Activated naive CD4-positive, alpha-beta T cell treated with anti-CD3 and anti-CD28 coated beads, Interleukin-2, amount 50 U/mL, for 16 hours (primary cell): ENCODE results near the gene DMAC2.
"Not testable (repeated sequence)": the region's sequence is repeated elsewhere in the genome, so short reads cannot be mapped to it uniquely, and the experiment has no call there.

Source experiments
- DNase-seq: peaks from one replicate; pipeline ENCODE4 v3.0.0-alpha.2; 2020

The DMAC2 gene

GRCh38 chr19:41439441-41440222 lies at the start of gene DMAC2:
Gene DMAC2, minus strand, starts transcription at chr19:41439912. Its CDS starts 13 bp downstream, at chr19:41439899.
- DNase-seq = peak; percentile 97

DNA sequence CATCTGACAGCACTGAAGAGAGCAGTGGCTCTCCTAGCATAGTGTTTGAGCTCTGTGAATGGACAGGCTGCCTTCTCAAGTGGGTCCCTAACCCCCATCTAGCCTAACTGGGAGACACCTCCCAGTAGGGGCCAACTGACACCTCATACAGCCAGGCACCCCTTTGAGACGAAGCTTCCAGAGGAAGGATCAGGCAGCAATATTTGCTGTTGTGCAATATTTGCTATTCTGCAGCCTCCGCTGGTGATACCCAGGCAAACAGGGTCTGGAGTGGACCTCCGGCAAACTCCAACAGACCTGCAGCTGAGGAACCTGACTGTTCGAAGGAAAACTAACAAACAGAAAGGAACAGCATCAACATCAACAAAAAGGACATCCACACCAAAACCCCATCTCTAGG lies 47.2 kb upstream of the DMAC2 start:
- DNase-seq = not testable (repeated sequence)

- DNase-seq = no peak
These were observed 45.1 kb upstream of the DMAC2 start for GRCh38 chr19:41484822-41485221.

DNA sequence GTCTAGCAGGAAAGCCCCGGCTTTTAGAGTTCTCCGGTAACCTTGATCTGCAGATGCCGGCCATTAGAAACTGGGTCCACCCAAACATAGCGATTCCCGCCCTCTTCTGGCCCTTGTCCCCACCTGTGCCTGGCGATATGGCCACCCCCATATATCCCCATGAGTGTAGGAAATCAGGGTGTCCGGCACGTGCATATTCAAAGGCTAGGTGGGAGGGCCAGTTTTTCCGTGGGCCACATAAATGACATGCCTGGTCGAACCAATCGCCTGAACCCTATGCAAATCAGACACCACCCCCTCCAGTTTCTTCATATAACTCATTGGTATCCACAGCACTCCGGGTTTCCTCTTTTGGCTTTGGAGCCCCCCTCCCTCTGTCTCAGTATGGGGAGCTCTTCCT lies 40.6 kb upstream of the DMAC2 start:
- no peak for DNase-seq

DNA sequence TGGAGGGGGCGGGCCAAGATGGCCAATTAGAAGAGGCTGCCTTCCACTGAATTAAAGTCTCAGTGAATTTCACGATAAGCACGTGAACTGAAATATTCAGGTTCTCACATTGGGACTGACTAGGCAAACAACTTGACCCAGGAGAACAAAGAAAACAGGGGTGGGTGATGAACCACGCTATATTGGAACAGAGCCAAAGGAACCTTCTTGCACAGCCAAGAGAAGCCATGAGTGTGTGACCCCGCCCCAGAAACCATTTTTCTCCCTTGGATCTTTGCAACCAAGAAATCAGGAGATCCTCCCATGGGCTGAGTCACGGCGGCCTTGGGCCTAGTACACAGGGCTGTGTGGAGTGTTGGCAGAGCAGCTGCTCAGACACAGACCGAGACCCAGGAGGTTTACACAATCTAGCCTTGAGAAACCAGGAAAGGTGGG lies 40.1 kb upstream of the DMAC2 start:
- DNase-seq = no peak

- DNase-seq = no peak
These were observed 39.4 kb upstream of the DMAC2 start for GRCh38 chr19:41478875-41479756.

- DNase-seq = no peak
These were observed 38.5 kb upstream of the DMAC2 start for GRCh38 chr19:41478171-41478570.

DNA sequence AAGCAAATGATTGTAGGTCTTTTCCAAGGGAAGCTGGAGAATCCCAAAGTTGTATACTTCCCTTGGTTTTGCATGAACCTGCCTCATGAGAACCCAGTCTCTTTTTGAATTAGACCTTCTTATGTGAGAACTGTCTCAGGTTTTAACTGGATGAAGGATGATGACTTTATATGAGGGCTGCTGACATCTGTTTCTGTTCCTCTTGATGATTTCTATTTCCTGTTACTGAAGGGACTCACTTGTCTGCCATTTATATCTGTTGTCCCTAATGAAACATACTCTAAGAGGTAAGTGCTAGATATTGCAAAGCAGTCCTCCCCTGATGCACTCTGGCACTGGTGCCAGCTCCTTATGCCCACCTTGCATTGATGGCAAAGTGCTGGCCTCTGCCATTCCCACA lies 36.9 kb upstream of the DMAC2 start:
- no peak for DNase-seq

GRCh38 chr19:41463257-41464256 lies 23.8 kb upstream of the DMAC2 start:
- not testable (repeated sequence) for DNase-seq

GRCh38 chr19:41462497-41462896 lies 22.8 kb upstream of the DMAC2 start:
- no peak for DNase-seq

GRCh38 chr19:41457241-41457640 lies 17.5 kb upstream of the DMAC2 start:
- DNase-seq = no peak

GRCh38 chr19:41456342-41456918 lies 16.7 kb upstream of the DMAC2 start:
- DNase-seq = no peak

DNA sequence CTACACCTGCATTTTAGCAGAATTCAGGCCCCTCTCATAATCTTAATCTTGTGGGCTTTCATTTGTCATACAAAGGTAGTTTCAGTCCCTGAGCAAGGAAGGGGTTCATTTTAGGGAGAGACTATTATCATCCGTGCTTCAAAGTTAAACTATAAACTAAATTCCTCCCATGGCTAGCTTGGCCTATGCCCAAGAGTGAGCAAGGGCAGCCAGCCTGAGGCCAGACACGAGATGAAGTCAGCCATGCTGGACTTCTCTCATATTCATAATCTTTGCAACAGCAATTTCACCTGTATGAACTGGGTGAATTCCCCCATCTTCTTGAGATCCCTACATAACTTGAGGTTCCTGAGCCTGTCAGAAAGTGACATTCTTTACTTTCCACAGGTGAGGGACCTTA lies 16.2 kb upstream of the DMAC2 start:
- DNase-seq = no peak

- DNase-seq = no peak
These were observed 13.0 kb upstream of the DMAC2 start for GRCh38 chr19:41452584-41453275.

- DNase-seq = no peak
These were observed 10.1 kb upstream of the DMAC2 start for GRCh38 chr19:41449865-41450178.

- DNase-seq = peak; percentile 69
These were observed 9.6 kb upstream of the DMAC2 start for GRCh38 chr19:41449079-41449864.

- no peak for DNase-seq
These were observed 8.1 kb upstream of the DMAC2 start for GRCh38 chr19:41447732-41448332.

DNA sequence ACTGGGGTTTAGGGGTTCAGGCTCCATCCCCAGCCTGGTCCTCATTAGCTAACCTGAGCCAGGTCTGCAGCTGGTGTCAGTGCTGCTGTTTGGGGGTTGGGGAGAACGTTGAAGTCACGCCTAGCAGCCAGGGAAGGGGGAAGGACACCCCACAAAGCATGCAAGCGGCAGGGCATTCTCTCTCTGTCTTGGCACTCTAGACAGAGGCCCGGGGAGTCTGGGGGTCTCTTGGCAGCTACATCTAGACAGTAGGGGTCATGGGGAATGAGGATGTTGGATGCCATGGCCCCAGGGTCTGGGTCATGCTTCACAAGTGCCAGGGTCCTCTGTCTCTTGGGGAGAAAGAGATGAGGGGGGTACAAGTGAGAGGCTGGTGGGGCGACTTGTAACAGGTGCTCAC lies 5.9 kb upstream of the DMAC2 start:
- DNase-seq = no peak

- no peak for DNase-seq
These were observed 4.2 kb upstream of the DMAC2 start for GRCh38 chr19:41443813-41444455.
